C4-2B (cell line): ENCODE data around the gene CASK.
"Not testable (repeated sequence)": the region's sequence is repeated elsewhere in the genome, so short reads cannot be mapped to it uniquely, and the experiment has no call there.

Experiments used
- H3K27ac ChIP-seq: fragments of 450-650 bp; 2 replicates; pipeline ENCODE4 v1.5.1; 2017
- ZFX ChIP-seq: fragments of 450-650 bp; IDR thresholded peaks from 2 replicates; pipeline ENCODE4 v1.6.1; 2017
- TF ChIP-seq, protein P1 (sequence below): fragments of 450-650 bp; conservative IDR thresholded peaks from 2 replicates; pipeline ENCODE4 v1.5.1; 2017; ENCODE audit warnings: mild to moderate bottlenecking

CASK gene

DNA sequence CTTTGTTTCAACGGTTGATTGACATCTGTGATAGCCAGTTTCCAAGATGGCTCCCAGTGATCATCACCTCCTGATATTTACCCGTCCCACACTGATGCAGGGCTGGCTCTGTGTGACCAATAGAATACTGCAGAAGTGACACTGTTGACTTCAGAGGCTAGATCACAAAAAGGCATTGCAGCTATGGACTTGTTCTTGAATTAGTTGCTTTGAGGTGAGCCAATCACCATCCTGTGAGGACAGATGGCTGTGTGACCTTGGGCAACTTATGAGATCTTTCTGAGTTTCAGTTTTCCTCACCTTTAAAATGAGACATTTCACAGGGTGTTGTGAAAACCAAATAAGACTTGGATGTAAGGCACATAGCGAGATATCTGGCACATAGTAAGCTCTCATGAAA lies 201.1 kb downstream of the CASK start:
- no peak overlapping the region for H3K27ac ChIP-seq
- TF ChIP-seq ZFX: no peak
- TF ChIP-seq, protein P1, sequence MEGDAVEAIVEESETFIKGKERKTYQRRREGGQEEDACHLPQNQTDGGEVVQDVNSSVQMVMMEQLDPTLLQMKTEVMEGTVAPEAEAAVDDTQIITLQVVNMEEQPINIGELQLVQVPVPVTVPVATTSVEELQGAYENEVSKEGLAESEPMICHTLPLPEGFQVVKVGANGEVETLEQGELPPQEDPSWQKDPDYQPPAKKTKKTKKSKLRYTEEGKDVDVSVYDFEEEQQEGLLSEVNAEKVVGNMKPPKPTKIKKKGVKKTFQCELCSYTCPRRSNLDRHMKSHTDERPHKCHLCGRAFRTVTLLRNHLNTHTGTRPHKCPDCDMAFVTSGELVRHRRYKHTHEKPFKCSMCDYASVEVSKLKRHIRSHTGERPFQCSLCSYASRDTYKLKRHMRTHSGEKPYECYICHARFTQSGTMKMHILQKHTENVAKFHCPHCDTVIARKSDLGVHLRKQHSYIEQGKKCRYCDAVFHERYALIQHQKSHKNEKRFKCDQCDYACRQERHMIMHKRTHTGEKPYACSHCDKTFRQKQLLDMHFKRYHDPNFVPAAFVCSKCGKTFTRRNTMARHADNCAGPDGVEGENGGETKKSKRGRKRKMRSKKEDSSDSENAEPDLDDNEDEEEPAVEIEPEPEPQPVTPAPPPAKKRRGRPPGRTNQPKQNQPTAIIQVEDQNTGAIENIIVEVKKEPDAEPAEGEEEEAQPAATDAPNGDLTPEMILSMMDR: no peak

DNA sequence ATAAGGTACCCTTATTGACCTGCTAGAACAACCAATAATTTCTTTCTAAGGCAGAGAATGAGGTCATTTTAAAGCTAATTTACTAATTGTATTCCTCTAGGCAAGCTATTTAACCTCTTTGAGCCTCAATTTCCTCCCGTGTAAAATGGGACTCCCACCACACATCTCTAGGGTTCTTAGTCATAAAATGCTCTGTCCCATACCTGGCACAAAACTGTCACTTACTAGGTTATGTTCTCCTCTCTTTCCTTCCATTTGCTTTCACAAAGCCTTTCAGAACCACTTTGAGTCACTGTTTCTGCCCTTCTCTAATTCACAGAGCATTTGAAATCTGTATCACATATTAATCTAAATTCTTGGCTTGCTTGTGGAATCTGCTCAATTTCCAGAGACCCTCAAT lies 201.8 kb downstream of the CASK start:
- H3K27ac ChIP-seq: no peak overlapping the region
- TF ChIP-seq, protein P1: no peak
- no peak for TF ChIP-seq ZFX

DNA sequence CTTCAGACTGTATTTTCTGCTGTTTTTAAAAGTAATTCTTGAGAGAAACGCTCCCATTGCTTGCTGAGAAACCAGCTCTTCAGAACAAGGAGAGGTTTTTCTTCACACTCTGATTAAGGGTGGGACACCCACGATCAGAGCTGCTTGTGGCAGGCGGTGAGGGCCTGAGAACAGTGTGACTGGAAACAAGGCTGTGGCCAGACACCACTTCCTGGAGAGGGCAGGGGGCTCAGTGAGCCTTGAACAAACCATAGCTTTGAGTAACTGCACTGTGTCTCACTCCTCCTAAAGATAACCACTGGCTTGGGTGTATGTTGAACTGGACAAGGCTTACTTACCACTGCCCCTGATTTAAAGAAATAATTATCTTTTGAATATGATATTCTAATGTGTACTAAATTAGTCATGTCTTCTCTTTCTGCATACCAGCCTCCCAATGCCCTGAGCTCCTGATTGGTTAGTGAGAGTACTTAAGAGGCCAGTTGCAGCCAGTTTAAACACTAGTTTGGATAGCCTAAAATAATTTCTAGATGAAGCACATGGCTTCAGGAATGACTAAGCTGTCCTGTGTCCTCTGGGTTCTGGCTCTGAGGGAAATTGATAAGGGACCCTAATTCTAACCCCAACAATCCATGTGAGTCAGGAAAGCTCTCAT lies 203.1 kb downstream of the CASK start:
- no peak overlapping the region for H3K27ac ChIP-seq
- no peak for TF ChIP-seq ZFX
- TF ChIP-seq, protein P1: no peak

DNA sequence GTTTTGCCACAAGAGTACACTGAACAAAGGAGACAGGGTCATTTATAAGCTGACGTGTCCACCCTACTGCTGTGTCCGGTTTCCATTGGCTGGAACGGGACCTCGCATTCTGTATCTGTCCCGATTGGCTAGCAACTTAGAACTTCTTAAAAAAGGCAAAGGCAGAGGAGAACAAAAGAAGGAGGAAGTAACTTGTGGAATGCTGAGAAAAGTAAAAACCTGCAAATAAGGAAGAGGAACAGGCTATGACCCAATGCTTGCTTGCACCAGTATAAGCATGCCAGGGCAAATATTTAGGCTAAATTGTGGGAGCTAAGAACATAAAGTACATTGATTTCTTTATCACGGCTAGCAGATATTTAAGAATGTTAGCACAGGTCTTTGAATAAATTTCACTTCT lies 203.7 kb downstream of the CASK start:
- not testable (repeated sequence) for H3K27ac ChIP-seq

DNA sequence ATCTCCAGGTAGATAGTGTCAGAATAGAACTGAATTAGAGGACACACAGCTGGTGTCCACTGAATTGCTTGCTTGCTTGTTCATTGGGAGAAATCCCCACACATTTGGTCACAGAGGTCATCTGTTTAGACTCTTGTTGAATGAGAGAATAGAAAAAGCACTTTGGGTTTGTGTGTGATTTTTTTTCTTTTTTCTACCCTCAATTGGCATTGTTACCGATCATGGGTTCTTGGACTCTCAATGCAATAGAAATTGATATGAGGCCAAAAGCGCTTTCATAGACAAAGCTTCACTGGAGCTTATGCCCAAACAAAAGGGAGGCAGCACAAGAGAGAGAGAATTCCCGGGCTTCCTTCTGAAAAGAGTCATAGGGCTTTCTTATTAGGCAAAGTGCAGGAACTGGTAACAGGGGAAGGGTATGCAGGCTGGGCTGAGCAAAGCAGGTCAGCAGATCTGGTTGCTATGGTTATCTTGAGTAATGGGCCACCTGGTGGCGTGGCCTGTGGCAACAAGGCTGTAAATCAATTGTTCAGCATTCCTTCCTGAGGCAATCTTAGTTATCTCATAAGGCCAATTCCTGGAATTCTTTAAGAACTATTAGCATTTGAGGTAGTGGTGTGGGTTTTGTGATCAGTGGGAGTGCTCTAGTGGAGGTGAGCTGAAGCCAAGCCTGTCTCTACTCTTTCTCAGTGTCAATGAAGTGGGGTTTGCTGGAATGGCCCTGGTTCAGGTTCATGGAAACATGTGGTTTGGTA lies 204.7 kb downstream of the CASK start:
- no peak for TF ChIP-seq ZFX
- TF ChIP-seq, protein P1: no peak
- H3K27ac ChIP-seq: no peak overlapping the region

DNA sequence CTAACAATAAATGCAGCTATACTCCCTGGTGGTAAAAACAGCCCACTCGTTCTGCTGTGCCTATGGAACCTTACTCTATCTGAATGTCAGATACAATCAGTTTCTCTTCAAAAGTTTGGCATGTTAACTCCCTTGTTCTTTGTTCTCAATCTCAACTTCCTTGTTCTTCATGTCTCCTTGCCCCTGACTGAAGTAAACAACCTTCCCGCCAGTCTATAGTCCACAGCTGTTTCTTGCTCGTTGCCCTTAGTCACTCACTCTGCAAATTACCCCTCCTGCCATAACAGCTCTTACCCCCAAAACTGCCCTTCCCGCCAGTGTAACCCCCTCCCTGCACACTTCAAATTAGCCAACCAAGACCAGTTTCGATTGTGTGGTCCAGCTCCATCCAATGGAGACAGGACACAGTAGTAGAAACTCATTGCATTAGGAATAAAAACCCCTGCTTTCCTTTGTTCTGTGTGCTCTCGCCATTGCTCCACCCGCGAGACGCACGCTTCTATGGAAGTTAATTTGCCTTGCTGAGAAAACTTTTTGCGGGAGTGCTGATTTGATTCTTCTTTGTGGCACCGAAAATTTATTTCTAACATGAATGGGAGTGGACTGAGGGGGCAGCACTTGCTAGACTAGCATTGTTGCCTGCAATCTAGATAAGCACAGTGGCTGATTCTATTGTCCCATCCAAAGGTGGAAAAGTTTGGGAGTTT lies 206.4 kb downstream of the CASK start:
- no peak overlapping the region for H3K27ac ChIP-seq
- TF ChIP-seq, protein P1: no peak
- TF ChIP-seq ZFX: no peak

DNA sequence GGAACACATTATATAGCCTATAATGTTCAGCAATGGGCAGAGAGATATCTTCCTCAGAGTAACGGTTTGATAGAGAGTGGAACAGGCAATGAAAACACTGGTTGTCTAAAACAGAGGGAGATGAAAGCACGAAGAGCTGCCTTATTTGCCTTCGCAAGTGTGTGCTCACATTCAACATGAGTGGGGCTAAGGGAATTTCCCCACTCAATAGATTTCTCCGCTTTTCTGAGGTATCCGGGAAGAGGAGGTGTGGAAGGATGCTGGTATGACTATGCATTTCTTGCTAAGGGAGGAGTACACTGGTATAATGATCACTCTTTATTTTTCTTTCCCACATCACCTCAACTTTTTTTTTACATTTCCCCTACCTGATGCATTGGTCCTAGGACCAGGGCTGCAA lies 207.1 kb downstream of the CASK start:
- TF ChIP-seq ZFX: no peak
- TF ChIP-seq, protein P1: no peak
- H3K27ac ChIP-seq: no peak overlapping the region
